Pulmonary artery endothelial cell (primary cell): ENCODE data around the gene MORC3. TPM values are rescaled to one million over a fixed set of nuclear protein-coding genes. Genes with fewer than 3 reads are reported as not detected.

Experiments
- DNase-seq: peaks from one replicate; pipeline ENCODE4 v3.0.0-alpha.2; 2011; ENCODE audit warnings: low read depth, low spot score
- total RNA-seq: library from RNA; depleted of rRNA; stranded (reverse); fragments of >200 nt; gene quantifications from 2 replicates; pipeline ENCODE4 v1.2.3, GENCODE V29; 2014

The MORC3 gene
- total RNA-seq, 1 donor from 2014 or later, result 30.1 TPM

- DNase-seq, result no peak
Measured at GRCh38 chr21:36420571-36421339, 100.8 kb downstream of the MORC3 start.

- peak; percentile 43 for DNase-seq
Measured at GRCh38 chr21:36422279-36423098, 102.5 kb downstream of the MORC3 start.

GRCh38 chr21:36423771-36424433, 103.9 kb downstream of the MORC3 start:
- no peak for DNase-seq

- DNase-seq, result no peak
Measured at GRCh38 chr21:36424592-36424991, 104.6 kb downstream of the MORC3 start.

GRCh38 chr21:36425286-36425685, 105.3 kb downstream of the MORC3 start:
- no peak for DNase-seq

Other genes starting within 250 kb of the MORC3 start
- 16.8 and 20.2 TPM in 2 replicates for gene CBR3, start 185.1 kb upstream of the MORC3 start, total RNA-seq
- gene DOP1B, start 163.4 kb upstream of the MORC3 start, total RNA-seq, result 5.9 and 6.8 TPM in 2 replicates
- 5.1 and 8.2 TPM in 2 replicates for gene CHAF1B, start 65.2 kb downstream of the MORC3 start, total RNA-seq
- 0.66 and 0.99 TPM in 2 replicates for gene CLDN14, start 159.9 kb downstream of the MORC3 start, total RNA-seq